Cortex of kidney (tissue), 1 donor: ENCODE measurements around the gene SIRT6.
"Not testable (repeated sequence)": the region's sequence is repeated elsewhere in the genome, so short reads cannot be mapped to it uniquely, and the experiment has no call there.

Source experiments
- DNase-seq: peaks from one replicate; lab custom pipeline; 2025; lab: John Stamatoyannopoulos, UW

Gene SIRT6

DNA sequence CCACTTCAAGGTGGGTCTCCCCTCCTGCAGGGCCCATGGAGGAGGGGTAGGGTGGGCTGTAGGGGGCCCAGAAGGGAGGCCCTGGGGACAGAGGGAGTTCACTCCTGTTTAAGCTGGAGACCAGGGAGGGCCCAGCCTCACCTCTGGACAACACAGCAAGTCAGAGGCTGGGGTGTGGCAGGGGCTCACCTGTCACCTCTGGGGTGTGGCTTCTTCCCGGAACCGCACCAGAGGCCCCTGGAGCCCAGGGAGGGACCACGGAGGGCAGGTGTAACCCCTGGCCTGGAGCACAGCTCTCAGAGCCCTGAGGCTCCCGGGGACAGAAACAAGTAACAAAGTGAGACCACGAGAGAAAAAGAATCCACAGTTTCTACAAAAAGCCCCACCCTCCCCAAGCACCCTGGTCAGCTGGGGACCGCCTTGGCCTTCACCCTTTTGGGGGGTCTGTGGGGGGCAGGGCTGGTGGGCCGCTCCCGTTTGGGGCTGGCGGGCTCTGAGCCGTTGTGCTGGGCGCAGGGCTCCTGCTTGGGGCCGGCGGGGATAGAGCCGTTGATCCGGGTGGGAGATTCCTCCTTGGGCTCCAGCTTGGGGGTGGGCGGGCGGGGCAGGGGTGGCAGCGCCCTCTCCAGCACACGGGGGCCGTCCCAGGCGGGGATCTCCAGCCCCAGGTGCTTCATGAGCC is 8.0 kb downstream of the SIRT6 start:
- DNase-seq = no peak

- no peak for DNase-seq
These were observed 8.7 kb downstream of the SIRT6 start for GRCh38 chr19:4173479-4174212.

- DNase-seq = no peak
These were observed 9.4 kb downstream of the SIRT6 start for GRCh38 chr19:4172861-4173473.

- DNase-seq = no peak
These were observed 10.7 kb downstream of the SIRT6 start for GRCh38 chr19:4171676-4172075.

- DNase-seq = no peak
These were observed 18.1 kb downstream of the SIRT6 start for GRCh38 chr19:4164262-4164661.

DNA sequence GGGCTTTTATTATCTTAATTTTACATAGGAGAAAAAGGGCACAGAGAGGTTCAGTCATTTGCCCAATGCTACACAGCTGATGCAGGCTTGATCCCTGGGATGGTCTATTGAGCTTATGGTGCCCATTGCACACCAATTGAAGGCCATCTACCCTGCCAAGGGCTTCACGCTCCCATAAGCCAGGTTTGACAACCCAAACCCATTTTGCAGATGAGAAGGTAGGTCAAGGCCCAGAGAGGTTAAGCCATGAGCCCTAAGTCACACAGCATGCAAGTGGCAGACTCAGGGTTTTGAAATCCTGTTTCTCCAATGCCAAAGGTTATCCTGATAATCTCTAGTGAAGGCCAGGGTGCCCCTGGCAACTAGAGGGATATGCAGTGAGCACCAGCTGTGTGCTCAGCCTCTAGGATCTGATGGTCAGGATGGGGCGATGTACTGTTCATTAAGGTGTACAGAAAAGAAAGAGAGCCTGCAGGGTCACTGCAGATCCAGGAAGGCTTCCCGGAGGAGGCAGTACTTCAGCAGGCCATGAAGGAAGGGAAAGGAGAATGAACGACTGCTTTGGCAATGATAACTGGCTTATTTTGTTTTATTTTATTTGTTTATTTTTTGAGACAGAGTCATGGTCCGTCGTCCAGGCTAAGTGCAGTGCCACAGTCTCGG is 20.8 kb downstream of the SIRT6 start:
- no peak for DNase-seq

GRCh38 chr19:4157971-4158370 is 24.4 kb downstream of the SIRT6 start:
- DNase-seq = not testable (repeated sequence)

GRCh38 chr19:4157164-4157563 is 25.2 kb downstream of the SIRT6 start:
- DNase-seq = no peak

DNA sequence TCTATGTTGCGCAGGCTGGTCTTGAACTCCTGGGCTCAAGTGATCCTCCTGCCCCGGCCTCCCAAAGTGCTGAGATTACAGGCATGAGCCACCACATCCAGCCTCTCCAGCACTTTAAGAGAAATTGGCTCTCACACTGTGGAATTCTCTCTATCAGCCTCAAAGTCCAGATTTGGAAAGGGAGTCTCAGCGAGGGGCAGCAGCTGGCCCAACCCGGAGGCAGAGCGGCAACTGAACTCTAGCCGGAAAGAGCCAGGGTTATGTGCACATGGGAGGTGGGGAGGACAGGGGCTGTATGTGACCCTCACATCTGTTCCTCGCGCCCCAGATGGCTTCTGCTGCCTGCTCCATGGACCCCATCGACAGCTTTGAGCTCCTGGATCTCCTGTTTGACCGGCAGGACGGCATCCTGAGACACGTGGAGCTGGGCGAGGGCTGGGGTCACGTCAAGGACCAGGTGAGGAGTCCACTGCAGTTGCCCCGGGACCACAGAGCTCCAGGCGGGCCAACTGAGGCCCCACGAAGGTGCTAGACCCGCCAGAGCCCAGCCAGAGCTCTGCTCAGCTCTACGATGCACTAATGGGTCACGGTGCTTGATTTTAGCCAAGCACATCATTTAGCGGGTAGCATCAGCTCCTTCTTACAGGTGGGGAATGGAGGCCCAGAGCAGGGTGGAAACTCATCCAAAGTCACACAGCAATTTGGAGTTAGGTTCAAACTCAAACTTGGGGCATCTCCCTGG is 27.6 kb downstream of the SIRT6 start:
- DNase-seq = no peak

DNA sequence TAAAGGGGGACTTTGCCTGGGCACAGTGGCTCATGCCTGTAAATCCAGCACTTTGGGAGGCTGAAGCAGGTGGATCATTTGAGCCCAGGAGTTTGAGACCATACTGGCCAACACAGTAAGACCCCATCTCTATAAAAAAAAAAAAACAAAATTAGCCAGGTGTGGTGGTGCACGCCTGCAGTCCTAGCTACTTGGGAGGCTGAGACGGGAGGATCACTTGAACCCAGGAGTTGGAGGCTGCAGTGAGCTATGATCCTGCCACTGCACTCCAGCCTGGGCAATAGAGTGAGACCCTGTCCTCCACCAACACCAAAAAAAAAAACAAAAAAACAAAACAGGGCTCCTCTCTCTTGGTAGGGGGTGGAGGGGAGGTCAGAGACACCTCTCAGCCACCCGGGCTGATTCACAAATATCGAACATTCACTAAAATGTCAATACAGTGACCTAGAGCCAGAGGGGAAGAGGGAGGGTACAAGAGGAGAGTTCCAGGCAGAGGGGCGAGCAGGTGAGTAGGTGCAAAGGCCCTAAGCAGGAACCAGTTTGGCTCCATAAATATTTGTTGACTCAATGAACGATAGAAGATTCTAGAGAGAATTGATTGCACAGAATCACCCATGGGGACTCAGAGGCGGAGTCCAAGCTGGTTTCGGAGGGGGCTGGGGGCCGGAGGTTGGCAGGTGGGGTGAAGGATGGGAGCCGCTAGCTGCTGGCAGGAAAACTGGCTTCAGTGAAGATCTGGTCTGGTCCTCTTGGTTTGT is 29.9 kb downstream of the SIRT6 start:
- no peak for DNase-seq

DNA sequence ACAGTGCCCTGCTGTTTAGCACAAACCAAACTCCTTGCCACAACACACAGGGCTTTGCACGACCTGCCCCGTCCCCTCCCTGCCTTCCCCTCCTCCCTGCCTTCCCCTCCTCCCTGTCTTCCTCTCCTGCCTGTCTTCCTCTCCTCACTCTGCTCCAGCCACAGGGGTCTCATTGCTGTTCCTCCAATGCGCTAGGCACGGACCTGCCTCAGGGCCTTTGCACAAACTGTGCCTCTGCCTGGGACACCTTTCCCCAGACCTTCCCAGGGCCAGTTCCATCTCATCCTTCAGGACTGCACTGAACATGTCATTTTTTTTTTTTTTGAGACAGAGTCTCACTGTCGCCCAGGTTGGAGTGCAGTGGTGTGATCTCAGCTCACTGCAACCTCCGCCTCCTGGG is 30.7 kb downstream of the SIRT6 start:
- no peak for DNase-seq

DNA sequence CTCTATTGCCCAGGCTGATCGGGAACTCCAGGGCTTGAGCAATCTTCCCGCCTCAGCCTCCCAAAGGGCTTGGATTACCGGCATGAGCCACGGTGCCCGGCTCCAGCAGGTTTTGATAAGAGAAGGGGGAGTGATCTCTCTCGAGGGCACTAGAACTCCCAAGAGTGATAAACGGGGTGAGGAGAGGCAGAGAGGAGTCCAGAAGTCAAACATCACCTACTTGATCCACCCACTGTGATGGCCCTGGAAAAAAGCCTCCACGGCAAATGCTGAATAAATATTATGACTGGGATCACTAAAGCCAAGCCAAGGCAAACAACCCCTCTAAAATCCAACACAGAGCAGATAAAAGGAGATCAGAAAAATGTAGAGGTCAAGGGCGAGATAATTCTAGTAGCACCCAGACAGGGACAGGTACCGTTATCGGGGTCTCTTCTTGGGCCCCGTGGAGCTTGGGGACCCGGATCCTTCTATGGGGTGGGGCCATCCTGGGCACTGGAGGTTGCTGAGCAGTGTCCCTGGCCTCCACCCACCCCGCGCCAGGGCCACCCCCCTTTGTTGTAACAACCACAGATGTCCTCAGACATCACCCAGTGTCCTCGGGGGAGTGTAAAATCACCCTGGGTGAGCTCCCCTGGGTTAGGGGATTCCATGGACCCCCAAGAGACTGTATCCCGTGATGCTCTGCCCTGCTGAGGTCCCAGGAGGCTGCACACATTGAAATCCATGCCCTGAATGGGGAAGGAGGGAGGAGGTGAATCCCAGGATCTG is 32.7 kb downstream of the SIRT6 start:
- DNase-seq = no peak

DNA sequence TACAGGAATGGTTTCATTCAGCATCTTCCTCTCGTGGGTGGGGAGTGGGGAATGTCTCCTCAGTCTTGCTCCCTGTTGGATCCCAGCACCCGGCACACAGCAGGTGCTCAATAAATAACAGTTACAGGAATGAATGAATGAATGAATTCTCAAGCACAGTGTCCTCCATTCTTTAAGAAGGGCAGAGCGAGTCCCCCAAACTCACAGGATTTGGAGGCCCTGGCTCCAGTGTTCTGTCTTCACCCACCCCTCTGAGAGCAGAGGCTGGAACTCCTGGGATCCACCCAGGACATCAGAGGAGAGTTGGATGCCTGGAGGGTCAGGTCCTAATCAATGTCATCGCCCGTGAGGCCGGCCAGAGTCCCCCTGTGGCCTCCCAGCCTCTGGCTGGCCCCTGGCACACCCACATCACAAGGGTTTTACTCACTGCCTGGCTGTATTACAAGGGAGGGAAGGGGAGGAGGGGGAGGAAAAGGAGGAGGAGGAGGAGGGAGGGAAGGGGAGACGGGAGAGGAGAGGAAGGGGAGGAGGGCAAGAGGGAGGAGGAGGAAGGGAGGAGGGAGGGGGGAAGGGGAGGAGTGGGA is 37.6 kb downstream of the SIRT6 start:
- DNase-seq = no peak

GRCh38 chr19:4142916-4143315 is 39.4 kb downstream of the SIRT6 start:
- not testable (repeated sequence) for DNase-seq

DNA sequence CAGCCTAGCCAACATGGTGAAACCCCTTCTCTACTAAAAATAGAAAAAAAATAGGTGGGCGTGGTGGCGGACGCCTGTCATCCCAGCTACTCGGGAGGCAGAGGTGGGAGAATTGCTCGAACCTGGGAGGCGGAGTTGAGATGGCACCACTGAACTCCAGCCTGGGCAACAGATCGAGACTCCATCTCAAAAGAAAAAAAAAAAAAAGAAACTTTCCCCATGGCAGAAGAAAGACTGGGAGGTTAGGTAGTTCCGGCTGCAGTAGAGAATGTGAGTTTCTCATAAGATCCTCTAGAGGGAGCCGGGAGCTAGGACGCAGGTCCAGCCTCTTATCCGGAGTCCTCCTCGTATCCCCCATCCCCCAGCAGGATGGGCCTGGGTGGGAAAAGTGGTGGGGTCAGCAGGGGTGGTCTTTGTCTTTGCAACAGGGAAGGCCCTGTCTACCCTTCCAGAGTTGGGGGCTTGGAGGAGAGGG is 42.1 kb downstream of the SIRT6 start:
- no peak for DNase-seq

GRCh38 chr19:4139614-4140236 is 42.6 kb downstream of the SIRT6 start:
- no peak for DNase-seq

DNA sequence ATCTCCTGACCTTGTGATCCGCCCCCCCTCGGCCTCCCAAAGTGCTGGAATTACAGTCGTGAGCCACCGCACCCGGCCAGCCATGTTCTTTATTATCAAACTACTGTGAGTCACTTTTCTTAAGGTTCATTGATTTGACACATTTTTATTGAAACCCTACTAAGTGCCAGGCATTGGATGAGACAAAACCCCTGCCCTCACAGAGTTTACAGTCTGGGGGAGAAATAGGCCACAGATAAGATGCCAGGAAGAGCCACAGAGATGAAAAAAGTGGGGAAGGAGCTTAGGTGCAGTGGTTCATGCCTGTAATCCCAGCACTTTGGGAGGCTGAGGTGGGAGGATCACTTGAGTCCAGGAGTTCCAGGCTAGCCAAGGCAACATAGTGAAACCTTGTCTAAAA is 43.9 kb downstream of the SIRT6 start:
- no peak for DNase-seq

DNA sequence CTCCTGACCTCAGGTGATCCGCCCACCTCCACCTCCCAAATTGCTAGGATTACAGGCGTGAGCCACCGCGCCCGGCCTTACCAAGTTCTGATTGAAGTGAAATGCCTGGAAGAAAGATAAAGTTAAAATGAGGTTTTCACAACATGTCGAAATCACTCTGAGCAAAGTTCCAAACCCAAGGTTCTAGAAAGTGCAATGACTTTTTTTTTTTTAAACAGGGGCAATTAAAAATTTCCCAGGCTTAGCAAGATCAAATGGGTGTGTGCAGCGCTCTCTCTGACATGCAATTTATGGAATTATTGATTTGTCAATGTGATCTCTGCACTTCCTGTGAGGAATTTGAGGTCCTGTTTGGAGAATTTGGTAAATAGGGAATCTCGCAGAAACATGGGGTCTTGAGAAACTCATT is 45.7 kb downstream of the SIRT6 start:
- DNase-seq = no peak

DNA sequence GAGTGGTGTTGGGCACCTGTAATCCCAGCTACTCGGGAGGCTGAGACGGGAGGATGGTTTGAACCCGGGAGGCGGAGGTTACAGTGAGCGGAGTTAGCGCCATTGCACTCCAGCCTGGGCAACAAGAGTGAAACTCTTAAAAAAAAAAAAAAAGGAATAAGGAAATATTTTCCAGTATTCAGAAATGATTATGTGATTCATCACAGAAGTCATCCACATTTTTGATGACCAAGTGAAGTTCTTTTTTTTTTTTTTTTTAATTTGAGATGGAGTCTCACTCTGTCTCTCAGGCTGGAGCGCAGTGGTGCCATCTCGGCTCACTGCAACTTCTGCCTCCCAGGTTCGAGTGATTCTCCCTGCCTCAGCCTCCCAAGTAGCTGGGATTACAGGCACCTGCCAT is 47.0 kb downstream of the SIRT6 start:
- DNase-seq = not testable (repeated sequence)

DNA sequence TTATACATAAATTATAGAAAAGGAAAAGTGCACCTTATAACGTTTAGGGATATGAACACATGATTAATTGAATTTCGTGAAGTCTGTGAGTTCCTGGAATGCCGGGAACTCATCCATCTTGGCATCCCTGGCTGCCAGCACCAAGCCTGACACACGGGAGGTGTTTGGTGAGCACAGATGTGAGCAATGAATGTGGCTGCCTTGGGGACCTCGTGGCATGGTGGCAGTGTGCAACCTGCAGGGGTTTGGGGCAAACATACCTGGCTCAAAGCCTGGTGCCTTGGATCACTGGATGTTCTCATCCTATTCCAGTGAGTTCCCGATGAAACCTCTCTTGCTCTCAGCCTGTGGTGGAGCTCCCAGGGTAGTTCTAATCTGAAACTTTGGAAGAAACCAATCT is 48.0 kb downstream of the SIRT6 start:
- DNase-seq = no peak
